Ovary (tissue), 9 donors: Measurements from ENCODE around the gene B3GNT9. TPM values are rescaled to one million over a fixed set of nuclear protein-coding genes. Genes with fewer than 3 reads are reported as not detected.
"Not testable (repeated sequence)": the region's sequence is repeated elsewhere in the genome, so short reads cannot be mapped to it uniquely, and the experiment has no call there.

Experiments used
- DNase-seq, 5 donors: peaks; one replicate each; pipeline ENCODE4 v3.0.0-alpha.2; 2019 to 2020
- H3K27ac ChIP-seq, 2 donors: fragments of 200-600 bp; one replicate each; pipeline versions ENCODE4 v1.5.1 to v1.8.0; 2019 to 2022
- H3K27me3 ChIP-seq: fragments of 200-600 bp; one replicate; pipeline ENCODE4 v1.8.0; 2022
- H3K36me3 ChIP-seq: fragments of 200-600 bp; sonication (generic); one replicate; pipeline ENCODE4 v1.5.1; 2019
- H3K4me1 ChIP-seq: one replicate; pipeline ENCODE4 v1.8.1; 2013; ENCODE audit warnings: mild to moderate bottlenecking, moderate library complexity; ENCODE audit not compliant: insufficient read depth
- H3K4me3 ChIP-seq: fragments of 200-600 bp; sonication (generic); one replicate; pipeline ENCODE4 v1.5.1; 2017
- H3K9me3 ChIP-seq, 2 donors: fragments of 200-600 bp in 1 of 2; sonication (generic) in 1 of 2; one replicate each; pipeline versions ENCODE4 v1.5.1 to v1.8.1; 2013 to 2019; ENCODE audit warnings: mild to moderate bottlenecking in 1 of 2, moderate library complexity in 1 of 2
- EP300 ChIP-seq: sonication (generic); formaldehyde crosslinking; IDR thresholded peaks from one replicate; pipeline ENCODE4 v1.6.1; 2017; ENCODE audit warnings: antibody characterized with exemption
- POLR2A ChIP-seq: fragments of 450-650 bp; IDR thresholded peaks from one replicate; pipeline ENCODE4 v1.6.1; 2017; ENCODE audit warnings: antibody characterized with exemption, mild to moderate bottlenecking, moderate library complexity
- WGBS, 3 donors: extraction: QIAGEN DNeasy Blood & Tissue Kit in 1 of 3; methylation state at CpG; one replicate each; pipeline versions ENCODE4 v1.1.5 to v1.1.7; 2013 to 2017; 5-methylcytosine and 5-hydroxymethylcytosine counted together
- intact Hi-C, 4 donors: fragments of 100-400 bp; cut with DNase I; formaldehyde crosslinking; loops; one replicate each; pipeline versions ENCODE4 v1.11.0 to v1.15.1; 2022 to 2023
- polyA plus RNA-seq, 2 donors: library from polyadenylated mRNA; stranded (reverse); fragments of 200-250 nt in 1 of 2; fragments of 350-450 nt in 1 of 2; fragmentation: Illumina TruSeq in 1 of 2; extraction: RNeasy Lipid Tissue Mini Kit (QIAGEN cat#74804) in 1 of 2; gene quantifications; one replicate each; pipeline ENCODE4 v1.2.3, GENCODE V29; 2013 to 2014
- total RNA-seq, 7 donors: library from RNA; depleted of rRNA in 2 of 7; stranded (reverse); fragments of >200 nt in 2 of 7; fragmentation: NEBNext Ultra II Directional in 3 of 7; extraction: Animal tissue kit (Norgen Biotek cat#: 25700) in 3 of 7; gene quantifications; one replicate each; pipeline versions ENCODE4 v1.1.0 to v1.2.4, GENCODE V29; 2016 to 2023
- TF ChIP-seq, protein P1 (sequence below), 3 donors: fragments of 450-650 bp in 2 of 3; fragments of 200-600 bp in 1 of 3; IDR thresholded peaks; one replicate each; pipeline versions ENCODE4 v1.5.1 to v1.8.0; 2016 to 2022; ENCODE audit warnings: antibody characterized with exemption in 3 of 3, mild to moderate bottlenecking in 1 of 3
- donor health status: DM: no; HTN: no; CAD: no; lungs with moderate emphysema.
- donor health status: DM: no; HTN: no; CAD: no.
- donor health status: Bipolar disorder and iron deficiency.
- donor health status: DM: yes; HTN: yes; CAD: no.
- donor health status: DM: no; HTN: no; CAD: no.
- donor health status: DM: yes; HTN: yes; CAD: no.

B3GNT9 gene
- total and polyA plus RNA-seq, 9 donors = 11.1 to 45.7 (median 27.6) TPM

DNA sequence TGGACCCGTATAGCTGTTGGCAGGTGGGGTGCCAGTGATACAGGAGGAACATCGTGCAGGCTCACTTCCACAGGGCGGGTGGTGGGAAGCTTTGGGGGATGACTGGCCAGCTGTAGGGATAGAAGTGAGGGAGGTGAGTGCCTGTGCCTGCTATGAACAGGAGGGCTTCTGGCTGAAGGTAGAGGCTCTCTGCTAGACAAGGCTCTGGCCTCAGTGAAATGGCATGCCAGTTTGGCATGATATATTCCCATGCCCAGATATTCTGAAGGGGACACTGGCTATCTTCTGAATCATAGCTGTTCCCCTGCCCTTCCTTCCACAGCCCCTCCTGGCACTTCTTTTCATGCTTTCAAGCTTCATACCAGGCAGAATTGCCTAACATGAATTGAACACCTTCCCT, 21.9 kb downstream of the B3GNT9 start:
- WGBS, 3 donors = 78 to 87% (median 84%) methylated on average over 3 of the region's 3 CpGs
- Histone ChIP-seq H3K4me1 (no peaks in the 10 kb centered on the region), H3K36me3 (no peaks in the 10 kb centered on the region), H3K27ac (no peak overlapping the region), H3K9me3 (no peaks in the 10 kb centered on the region), H3K27me3 (no peaks in the 10 kb centered on the region), H3K4me3 (no peak overlapping the region)
- DNase-seq = no peak
- no peak for TF ChIP-seq EP300
- TF ChIP-seq, protein P1, sequence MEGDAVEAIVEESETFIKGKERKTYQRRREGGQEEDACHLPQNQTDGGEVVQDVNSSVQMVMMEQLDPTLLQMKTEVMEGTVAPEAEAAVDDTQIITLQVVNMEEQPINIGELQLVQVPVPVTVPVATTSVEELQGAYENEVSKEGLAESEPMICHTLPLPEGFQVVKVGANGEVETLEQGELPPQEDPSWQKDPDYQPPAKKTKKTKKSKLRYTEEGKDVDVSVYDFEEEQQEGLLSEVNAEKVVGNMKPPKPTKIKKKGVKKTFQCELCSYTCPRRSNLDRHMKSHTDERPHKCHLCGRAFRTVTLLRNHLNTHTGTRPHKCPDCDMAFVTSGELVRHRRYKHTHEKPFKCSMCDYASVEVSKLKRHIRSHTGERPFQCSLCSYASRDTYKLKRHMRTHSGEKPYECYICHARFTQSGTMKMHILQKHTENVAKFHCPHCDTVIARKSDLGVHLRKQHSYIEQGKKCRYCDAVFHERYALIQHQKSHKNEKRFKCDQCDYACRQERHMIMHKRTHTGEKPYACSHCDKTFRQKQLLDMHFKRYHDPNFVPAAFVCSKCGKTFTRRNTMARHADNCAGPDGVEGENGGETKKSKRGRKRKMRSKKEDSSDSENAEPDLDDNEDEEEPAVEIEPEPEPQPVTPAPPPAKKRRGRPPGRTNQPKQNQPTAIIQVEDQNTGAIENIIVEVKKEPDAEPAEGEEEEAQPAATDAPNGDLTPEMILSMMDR (IDR thresholded peaks at IDR 0.05) = no peak
- TF ChIP-seq POLR2A = no peak
- intact Hi-C loops = no loop called here

DNA sequence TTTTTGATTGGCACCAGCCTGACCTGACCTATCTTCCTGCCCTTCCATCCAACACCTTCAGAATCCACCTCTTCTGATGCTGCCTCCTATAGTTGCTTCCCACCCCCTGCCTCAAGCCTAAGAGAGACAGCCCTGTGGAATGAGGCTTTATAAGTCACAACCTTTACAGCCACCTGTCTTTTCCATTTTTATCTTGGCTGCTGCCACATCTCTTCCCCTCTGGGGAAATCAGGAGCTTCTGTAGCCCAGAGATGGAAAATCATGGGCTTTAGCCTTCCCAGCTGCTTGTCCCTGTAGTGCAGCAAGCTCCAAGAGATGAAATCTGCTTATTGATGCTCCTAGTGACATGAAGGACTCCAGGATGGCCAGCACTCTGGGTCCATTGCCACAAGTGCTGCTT, 22.4 kb downstream of the B3GNT9 start:
- no peak overlapping the region for H3K4me3 ChIP-seq
- no peaks in the 10 kb centered on the region for H3K27me3 ChIP-seq
- no peaks in the 10 kb centered on the region for H3K4me1 ChIP-seq
- TF ChIP-seq EP300 (no peak), POLR2A (no peak)
- TF ChIP-seq, protein P1 (IDR thresholded peaks at IDR 0.05) = no peak
- no peaks in the 10 kb centered on the region for H3K9me3 ChIP-seq
- H3K27ac ChIP-seq = no peak overlapping the region
- intact Hi-C loops = no loop called here
- DNase-seq = no peak
- H3K36me3 ChIP-seq = no peaks in the 10 kb centered on the region

DNA sequence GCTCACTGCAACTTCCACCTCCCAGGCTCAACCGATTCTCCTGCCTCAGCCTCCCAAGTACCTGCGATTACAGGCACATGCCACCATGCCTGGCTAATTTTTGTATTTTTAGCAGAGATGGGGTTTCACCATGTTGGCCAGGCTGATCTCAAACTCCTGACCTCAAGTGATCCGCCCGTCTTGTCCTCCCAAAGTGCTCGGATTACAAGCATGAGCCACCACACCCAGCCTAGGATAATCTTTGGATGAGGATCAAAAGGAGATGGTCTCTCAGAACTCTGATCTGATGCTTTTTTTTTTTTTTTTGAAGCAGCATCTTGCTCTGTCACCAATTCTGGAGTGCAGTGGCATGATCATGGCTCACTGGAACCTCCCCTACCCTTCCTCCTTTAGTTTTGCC, 28.0 kb downstream of the B3GNT9 start:
- DNase-seq, H3K4me1 ChIP-seq, intact Hi-C loops, H3K4me3 ChIP-seq, H3K36me3 ChIP-seq, H3K9me3 ChIP-seq, H3K27ac ChIP-seq, H3K27me3 ChIP-seq: not testable (repeated sequence)
- WGBS, 3 donors = 96 to 97% (median 96%) methylated on average over 5 of the region's 5 CpGs

DNA sequence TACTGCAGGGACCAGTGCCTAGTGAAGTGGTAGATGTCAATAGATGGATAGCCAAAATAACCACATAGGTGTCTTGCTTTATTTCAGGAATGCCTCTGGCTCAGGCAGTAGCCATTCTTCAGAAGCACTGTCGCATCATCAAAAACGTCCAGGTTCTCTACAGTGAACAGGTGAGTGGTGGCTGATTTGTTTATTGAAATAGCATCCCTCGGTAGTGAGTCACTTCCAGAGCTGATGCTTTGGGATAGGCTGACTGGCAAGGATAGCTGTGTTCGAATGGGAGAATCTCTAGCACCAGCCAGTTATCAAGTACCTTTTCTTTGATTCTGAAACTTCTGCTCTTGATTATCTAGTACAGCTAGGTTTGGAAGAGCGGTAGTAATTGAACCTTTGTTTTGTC, 30.8 kb downstream of the B3GNT9 start:
- intact Hi-C loops = no loop called here
- 78 to 79% (median 78%) methylated on average over 5 of the region's 5 CpGs for WGBS, 3 donors
- TF ChIP-seq EP300 (no peak), POLR2A (no peak)
- TF ChIP-seq, protein P1 (IDR thresholded peaks at IDR 0.05) = no peak
- no peaks in the 10 kb centered on the region for H3K27me3 ChIP-seq
- H3K9me3 ChIP-seq = no peaks in the 10 kb centered on the region
- H3K27ac ChIP-seq = no peak overlapping the region
- DNase-seq = no peak
- H3K4me3 ChIP-seq = no peak overlapping the region
- H3K4me1 ChIP-seq = no peaks in the 10 kb centered on the region
- no peaks in the 10 kb centered on the region for H3K36me3 ChIP-seq

DNA sequence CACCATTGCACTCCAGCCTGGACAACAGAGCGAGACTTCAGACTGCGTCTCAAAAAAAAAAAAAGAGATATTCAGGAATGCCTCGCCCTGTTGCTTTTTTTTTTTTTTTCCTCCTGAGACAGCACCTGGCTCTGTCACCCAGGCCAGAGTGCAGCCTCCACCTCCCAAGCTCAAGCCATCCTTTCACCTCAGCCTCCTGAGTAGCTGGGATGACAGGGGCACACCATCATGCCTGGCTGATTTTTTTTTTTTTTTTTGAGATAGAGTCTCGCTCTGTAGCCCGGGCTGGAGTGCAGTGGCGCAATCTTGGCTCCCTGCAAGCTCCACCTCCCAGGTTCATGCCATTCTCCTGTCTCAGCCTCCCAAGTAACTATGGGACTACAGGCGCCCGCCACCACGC, 33.1 kb downstream of the B3GNT9 start:
- intact Hi-C loops = no loop called here
- TF ChIP-seq, protein P1 (IDR thresholded peaks at IDR 0.05) = no peak
- TF ChIP-seq POLR2A (no peak), EP300 (no peak)
- Histone ChIP-seq H3K4me1 (no peaks in the 10 kb centered on the region), H3K4me3 (no peak overlapping the region), H3K9me3 (no peaks in the 10 kb centered on the region), H3K36me3 (no peaks in the 10 kb centered on the region), H3K27ac (no peak overlapping the region), H3K27me3 (no peaks in the 10 kb centered on the region)
- no peak for DNase-seq
- WGBS, 3 donors = 96 to 98% (median 96%) methylated on average over 9 of the region's 9 CpGs
